Measurements from ENCODE around the gene GPC5. TPM values are rescaled to one million over a fixed set of nuclear protein-coding genes. Genes with fewer than 3 reads are reported as not detected.

Gene GPC5
- total RNA-seq, 1 experiment from 2014 or later = 0.15 TPM

GRCh38 chr13:92412996-92413395, 1014.6 kb downstream of the GPC5 start:
- Mint-ChIP-seq H3K36me3 (ENCODE audit: insufficient read depth in 1 of 3, low read depth in 3 of 3) (no peaks in the 10 kb centered on the region), H3K4me1 (peaks cover 0 to 5% of the 10 kb centered on the region in 2 experiments; a peak in 2 of 4 replicates), H3K9me3 (no peaks in the 10 kb centered on the region), H3K4me3 (no peak overlapping the region), H3K27ac (no peak overlapping the region), H3K27me3 (ENCODE audit: low read depth) (peaks cover 4% of the 10 kb centered on the region; the same call in 1 of the 2 replicates)
- Histone ChIP-seq H3T11ph (ENCODE audit: low read length) (no peak overlapping the region), H4K20me1 (ENCODE audit: control insufficient read depth, insufficient read depth, insufficient read length) (no peaks in the 10 kb centered on the region), H2BK5ac (ENCODE audit: insufficient read length, low read length) (no peak overlapping the region), H3K27me3 (ENCODE audit: insufficient read depth, low read length) (peaks cover 1% of the 10 kb centered on the region; the same call in 1 of the 2 replicates), H3K4me2 (ENCODE audit: insufficient read depth, insufficient read length, low read length) (no peak overlapping the region), H2BK15ac (ENCODE audit: low read depth, low read length) (no peak overlapping the region), H3K27ac (ENCODE audit: insufficient read length, low read depth, low read length) (no peak overlapping the region), H2AK5ac (ENCODE audit: insufficient read length, low read length) (no peak overlapping the region), H3K56ac (ENCODE audit: insufficient read length, low read depth, low read length) (no peak overlapping the region), H3K23me2 (ENCODE audit: insufficient read length, low read depth, low read length, poor library complexity, severe bottlenecking) (no peaks in the 10 kb centered on the region), H3K18ac (ENCODE audit: insufficient read length, low read depth, low read length) (no peak overlapping the region), H3K9me3 (ENCODE audit: control insufficient read depth, low read depth, low read length) (no peaks in the 10 kb centered on the region), H3K4ac (ENCODE audit: low read depth, low read length) (no peak overlapping the region), H3K14ac (ENCODE audit: insufficient read depth, low read length) (no peak overlapping the region), H3K23ac (ENCODE audit: insufficient read length, low read depth, low read length) (no peak overlapping the region), H4K5ac (ENCODE audit: insufficient read length, low read depth, low read length) (no peak overlapping the region), H4K8ac (replicated peaks; ENCODE audit: insufficient read length, low read depth, low read length) (no peak overlapping the region), H4K91ac (ENCODE audit: insufficient read length, low read depth, low read length) (no peak overlapping the region), H3K4me1 (ENCODE audit: insufficient read depth, low read length) (no peaks in the 10 kb centered on the region; the same call in 1 of the 2 replicates), H3K79me2 (ENCODE audit: insufficient read depth, low read length) (no peaks in the 10 kb centered on the region), H3K79me1 (ENCODE audit: insufficient read depth, low read depth, low read length, poor library complexity, severe bottlenecking) (no peaks in the 10 kb centered on the region), H3K9ac (ENCODE audit: extremely low read depth, insufficient read length, low read length) (no peak overlapping the region), H2AFZ (ENCODE audit: low read length) (no peak overlapping the region), H2BK20ac (ENCODE audit: low read depth, low read length, poor library complexity, severe bottlenecking) (no peak overlapping the region), H2BK120ac (ENCODE audit: low read depth, low read length, poor library complexity, severe bottlenecking) (no peak overlapping the region), H2BK12ac (ENCODE audit: insufficient read length, low read depth, low read length) (no peak overlapping the region)
- no peak for DNase-seq
- no CpG with 5 or more reads among the region's 1 CpG for WGBS (ENCODE audit: extremely low coverage, insufficient read length, low lambda C conversion rate)
- TF ChIP-seq CTCF (conservative IDR thresholded peaks at IDR 0.05) = no peak

Data from H9 (cell line).